Measurements from ENCODE around the gene CDK2. TPM values are rescaled to one million over a fixed set of nuclear protein-coding genes. Genes with fewer than 3 reads are reported as not detected.

The CDK2 gene
- polyA plus RNA-seq, 1 donor, result 55.5 TPM

DNA sequence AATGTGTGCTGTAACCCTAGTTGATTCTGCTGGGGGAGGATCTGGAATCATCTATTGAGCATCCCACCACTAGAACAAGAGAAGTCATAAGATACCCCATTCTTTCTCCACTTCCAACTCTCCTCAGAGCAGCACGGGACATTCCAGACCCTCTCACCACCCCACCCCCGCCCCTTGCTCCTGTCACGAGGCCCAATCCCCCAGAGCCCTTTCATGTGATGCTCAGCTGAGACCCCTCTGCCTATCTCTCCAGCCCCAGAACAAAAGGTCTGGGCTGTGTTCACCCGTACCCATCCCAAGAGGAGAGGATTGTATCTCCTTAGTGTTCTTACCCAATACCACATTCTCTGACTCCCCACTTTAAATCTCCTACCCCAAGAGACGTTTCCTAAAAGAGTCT lies 1.4 kb upstream of the CDK2 start:
- Histone ChIP-seq H3K27ac (ENCODE audit: low read length) (no peak overlapping the region), H3K36me3 (ENCODE audit: control insufficient read depth, insufficient read depth, low read length) (peaks cover 2% of the 10 kb centered on the region), H3K4me3 (ENCODE audit: low read length) (no peak overlapping the region), H3K9me3 (ENCODE audit: control insufficient read depth, low read depth, low read length) (no peaks in the 10 kb centered on the region), H3K4me1 (ENCODE audit: control insufficient read depth, insufficient read depth, low read length) (peaks cover 20% of the 10 kb centered on the region), H3K27me3 (ENCODE audit: control insufficient read depth, insufficient read depth, low read length) (no peaks in the 10 kb centered on the region)
- no peak for DNase-seq
- 78% methylated on average over 2 of the region's 5 CpGs for WGBS (ENCODE audit: insufficient coverage, low lambda C conversion rate)

GRCh38 chr12:55965941-55966407 lies 656 bp upstream of the CDK2 start, which contains the start of gene PMEL:
Gene PMEL, minus strand, starts transcription at chr12:55966042. Its CDS starts 31 bp downstream, at chr12:55966011.
- no peak for DNase-seq
- no CpG with 5 or more reads among the region's 4 CpGs for WGBS (ENCODE audit: insufficient coverage, low lambda C conversion rate)

GRCh38 chr12:55969356-55969755 lies 2.7 kb downstream of the CDK2 start:
- Histone ChIP-seq H3K36me3 (ENCODE audit: control insufficient read depth, insufficient read depth, low read length) (peaks cover 15% of the 10 kb centered on the region), H3K27ac (ENCODE audit: low read length) (no peak overlapping the region), H3K4me1 (ENCODE audit: control insufficient read depth, insufficient read depth, low read length) (peaks cover 37% of the 10 kb centered on the region), H3K27me3 (ENCODE audit: control insufficient read depth, insufficient read depth, low read length) (no peaks in the 10 kb centered on the region), H3K9me3 (ENCODE audit: control insufficient read depth, low read depth, low read length) (no peaks in the 10 kb centered on the region), H3K4me3 (ENCODE audit: low read length) (no peak overlapping the region)
- DNase-seq, result no peak
- WGBS (ENCODE audit: insufficient coverage, low lambda C conversion rate), result no CpG with 5 or more reads among the region's 4 CpGs

More at GRCh38 chr12:55965941-55966407, 656 bp upstream of the CDK2 start, which contains the start of gene PMEL:
- Histone ChIP-seq H3K4me1 (ENCODE audit: control insufficient read depth, insufficient read depth, low read length) (peaks cover 20% of the 10 kb centered on the region), H3K9me3 (ENCODE audit: control insufficient read depth, low read depth, low read length) (no peaks in the 10 kb centered on the region), H3K27me3 (ENCODE audit: control insufficient read depth, insufficient read depth, low read length) (no peaks in the 10 kb centered on the region), H3K27ac (ENCODE audit: low read length) (peak within 1 kb of the TSS; percentile 79), H3K4me3 (ENCODE audit: low read length) (peak within 1 kb of the TSS; percentile 73), H3K36me3 (ENCODE audit: control insufficient read depth, insufficient read depth, low read length) (peaks cover 8% of the 10 kb centered on the region)

- H3K4me3 ChIP-seq (ENCODE audit: low read length), result no peak overlapping the region
- H3K27me3 ChIP-seq (ENCODE audit: control insufficient read depth, insufficient read depth, low read length), result no peaks in the 10 kb centered on the region
- no peaks in the 10 kb centered on the region for H3K9me3 ChIP-seq (ENCODE audit: control insufficient read depth, low read depth, low read length)
- H3K36me3 ChIP-seq (ENCODE audit: control insufficient read depth, insufficient read depth, low read length), result peaks cover 15% of the 10 kb centered on the region
- peaks cover 38% of the 10 kb centered on the region for H3K4me1 ChIP-seq (ENCODE audit: control insufficient read depth, insufficient read depth, low read length)
- no peak overlapping the region for H3K27ac ChIP-seq (ENCODE audit: low read length)
- 96% methylated on average over 4 of the region's 7 CpGs for WGBS (ENCODE audit: insufficient coverage, low lambda C conversion rate)
- DNase-seq, result no peak
These were observed 4.1 kb downstream of the CDK2 start for GRCh38 chr12:55970775-55971174.

- peaks cover 34% of the 10 kb centered on the region for H3K4me1 ChIP-seq (ENCODE audit: control insufficient read depth, insufficient read depth, low read length)
- 83% methylated on average over 1 of the region's 3 CpGs for WGBS (ENCODE audit: insufficient coverage, low lambda C conversion rate)
- peak overlapping the region; percentile 93 for H3K27ac ChIP-seq (ENCODE audit: low read length)
- H3K9me3 ChIP-seq (ENCODE audit: control insufficient read depth, low read depth, low read length), result no peaks in the 10 kb centered on the region
- DNase-seq, result peak; percentile 54 to 59
- H3K27me3 ChIP-seq (ENCODE audit: control insufficient read depth, insufficient read depth, low read length), result no peaks in the 10 kb centered on the region
- peaks cover 15% of the 10 kb centered on the region for H3K36me3 ChIP-seq (ENCODE audit: control insufficient read depth, insufficient read depth, low read length)
- H3K4me3 ChIP-seq (ENCODE audit: low read length), result peak overlapping the region; percentile 60
These were observed 5.4 kb downstream of the CDK2 start for GRCh38 chr12:55972042-55972441.

DNA sequence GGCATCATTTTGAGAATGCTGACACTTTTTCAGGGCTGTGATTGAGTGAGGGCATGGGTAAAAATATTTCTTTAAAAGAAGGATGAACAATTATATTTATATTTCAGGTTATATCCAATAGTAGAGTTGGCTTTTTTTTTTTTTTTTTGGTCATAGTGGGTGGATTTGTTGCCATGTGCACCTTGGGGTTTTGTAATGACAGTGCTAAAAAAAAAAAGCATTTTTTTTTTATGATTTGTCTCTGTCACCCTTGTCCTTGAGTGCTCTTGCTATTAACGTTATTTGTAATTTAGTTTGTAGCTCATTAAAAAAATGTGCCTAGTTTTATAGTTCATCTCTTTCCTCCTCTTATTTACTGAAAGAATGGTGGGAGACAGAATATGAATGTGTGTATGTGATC lies 5.8 kb downstream of the CDK2 start:
- DNase-seq, result no peak
- Histone ChIP-seq H3K27me3 (ENCODE audit: control insufficient read depth, insufficient read depth, low read length) (no peaks in the 10 kb centered on the region), H3K36me3 (ENCODE audit: control insufficient read depth, insufficient read depth, low read length) (peaks cover 15% of the 10 kb centered on the region), H3K4me1 (ENCODE audit: control insufficient read depth, insufficient read depth, low read length) (peaks cover 29% of the 10 kb centered on the region), H3K4me3 (ENCODE audit: low read length) (peak overlapping the region; percentile 60), H3K9me3 (ENCODE audit: control insufficient read depth, low read depth, low read length) (no peaks in the 10 kb centered on the region), H3K27ac (ENCODE audit: low read length) (peak overlapping the region; percentile 93)
- 20% methylated on average over 1 of the region's 1 CpG for WGBS (ENCODE audit: insufficient coverage, low lambda C conversion rate)

- H3K4me1 ChIP-seq (ENCODE audit: control insufficient read depth, insufficient read depth, low read length), result peaks cover 24% of the 10 kb centered on the region
- H3K27me3 ChIP-seq (ENCODE audit: control insufficient read depth, insufficient read depth, low read length), result no peaks in the 10 kb centered on the region
- peak overlapping the region; percentile 60 for H3K4me3 ChIP-seq (ENCODE audit: low read length)
- H3K36me3 ChIP-seq (ENCODE audit: control insufficient read depth, insufficient read depth, low read length), result peaks cover 15% of the 10 kb centered on the region
- 0% methylated on average over 4 of the region's 18 CpGs for WGBS (ENCODE audit: insufficient coverage, low lambda C conversion rate)
- peak overlapping the region; percentile 93 for H3K27ac ChIP-seq (ENCODE audit: low read length)
- peak; percentile 38 to 72 for DNase-seq
- H3K9me3 ChIP-seq (ENCODE audit: control insufficient read depth, low read depth, low read length), result no peaks in the 10 kb centered on the region
These were observed 6.4 kb downstream of the CDK2 start for GRCh38 chr12:55972911-55973598.

DNA sequence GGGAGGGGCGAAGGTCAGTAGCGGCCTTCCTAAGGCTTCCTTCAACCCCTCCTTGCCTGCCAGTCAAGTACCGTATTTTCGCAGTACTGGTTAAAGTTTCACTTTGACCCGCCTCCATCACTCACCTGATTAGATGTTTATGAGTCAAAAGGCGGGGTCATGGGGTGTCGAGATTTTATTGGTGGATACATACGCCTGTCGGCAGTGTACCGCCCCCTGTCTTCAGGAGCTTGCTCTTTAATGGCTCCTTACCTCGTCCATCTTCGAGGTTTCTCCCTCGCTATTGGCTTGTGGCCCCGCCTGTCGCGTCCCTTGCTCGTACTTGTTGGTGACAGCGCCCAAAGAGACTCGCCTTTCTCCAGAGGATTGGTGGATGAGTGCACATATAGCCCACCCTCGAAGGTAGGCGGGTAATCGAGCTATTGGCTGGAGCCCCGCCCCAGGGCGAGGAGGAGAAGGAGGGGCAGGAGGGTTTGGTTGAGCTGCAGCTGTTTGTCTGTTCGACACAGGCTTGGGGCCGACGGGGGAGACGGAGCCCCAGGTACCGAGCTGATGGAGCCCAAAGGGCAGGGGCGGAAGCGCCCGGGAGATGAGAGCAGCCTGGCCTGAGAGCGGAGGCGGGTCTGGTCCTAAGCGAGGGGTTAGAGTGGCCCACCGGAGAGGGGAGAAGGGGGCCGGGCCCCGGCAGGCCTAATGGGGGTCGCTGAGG lies 7.1 kb downstream of the CDK2 start, which contains the start of gene RAB5B:
Gene RAB5B, plus strand, starts transcription at position 480 of the 709 bp plus-strand sequence. CDS start 12,883 bp downstream, outside the sequence.
- H3K4me1 ChIP-seq (ENCODE audit: control insufficient read depth, insufficient read depth, low read length), result peaks cover 19% of the 10 kb centered on the region
- H3K27me3 ChIP-seq (ENCODE audit: control insufficient read depth, insufficient read depth, low read length), result no peaks in the 10 kb centered on the region
- no CpG with 5 or more reads among the region's 39 CpGs for WGBS (ENCODE audit: insufficient coverage, low lambda C conversion rate)
- H3K9me3 ChIP-seq (ENCODE audit: control insufficient read depth, low read depth, low read length), result no peaks in the 10 kb centered on the region
- peak within 1 kb of the TSS; percentile 87 for H3K4me3 ChIP-seq (ENCODE audit: low read length)
- H3K27ac ChIP-seq (ENCODE audit: low read length), result peak within 1 kb of the TSS; percentile 95
- H3K36me3 ChIP-seq (ENCODE audit: control insufficient read depth, insufficient read depth, low read length), result peaks cover 14% of the 10 kb centered on the region
- DNase-seq, result peak; percentile 100

DNA sequence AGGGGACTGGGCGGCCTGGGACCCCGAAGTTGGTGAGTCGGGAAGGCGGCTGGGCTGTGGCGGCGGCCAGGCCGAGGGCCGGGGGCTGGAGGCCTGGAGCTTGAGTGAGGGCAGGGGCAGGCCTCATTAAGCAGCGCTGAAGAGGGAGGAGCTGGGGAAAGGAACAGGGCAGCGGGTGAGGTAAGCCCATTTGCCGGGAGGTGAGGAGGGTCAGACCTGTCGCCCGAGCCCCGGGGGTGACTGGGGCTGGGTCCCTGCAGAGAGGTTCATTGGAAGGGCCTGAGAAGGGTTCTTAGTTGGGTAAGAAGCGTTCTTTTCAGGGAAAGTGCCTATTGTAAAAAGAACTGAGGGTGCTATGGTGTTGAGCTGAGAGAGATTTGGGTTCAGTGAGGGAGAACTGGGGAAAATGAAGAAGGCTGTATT lies 7.7 kb downstream of the CDK2 start:
- Histone ChIP-seq H3K27me3 (ENCODE audit: control insufficient read depth, insufficient read depth, low read length) (no peaks in the 10 kb centered on the region), H3K9me3 (ENCODE audit: control insufficient read depth, low read depth, low read length) (no peaks in the 10 kb centered on the region), H3K4me1 (ENCODE audit: control insufficient read depth, insufficient read depth, low read length) (peaks cover 19% of the 10 kb centered on the region), H3K36me3 (ENCODE audit: control insufficient read depth, insufficient read depth, low read length) (peaks cover 16% of the 10 kb centered on the region), H3K4me3 (ENCODE audit: low read length) (peak overlapping the region; percentile 87), H3K27ac (ENCODE audit: low read length) (peak overlapping the region; percentile 95)
- DNase-seq, result peak in 1 of 2 donors; percentile 29
- WGBS (ENCODE audit: insufficient coverage, low lambda C conversion rate), result no CpG with 5 or more reads among the region's 15 CpGs

- DNase-seq, result no peak
- no peaks in the 10 kb centered on the region for H3K9me3 ChIP-seq (ENCODE audit: control insufficient read depth, low read depth, low read length)
- no peaks in the 10 kb centered on the region for H3K27me3 ChIP-seq (ENCODE audit: control insufficient read depth, insufficient read depth, low read length)
- H3K36me3 ChIP-seq (ENCODE audit: control insufficient read depth, insufficient read depth, low read length), result peaks cover 25% of the 10 kb centered on the region
- 100% methylated on average over 2 of the region's 7 CpGs for WGBS (ENCODE audit: insufficient coverage, low lambda C conversion rate)
- no peak overlapping the region for H3K27ac ChIP-seq (ENCODE audit: low read length)
- no peak overlapping the region for H3K4me3 ChIP-seq (ENCODE audit: low read length)
- H3K4me1 ChIP-seq (ENCODE audit: control insufficient read depth, insufficient read depth, low read length), result peaks cover 3% of the 10 kb centered on the region
These were observed 11.8 kb downstream of the CDK2 start for GRCh38 chr12:55978393-55978792.
